ENCODE results near the gene NRXN2. TPM values are rescaled to one million over a fixed set of nuclear protein-coding genes. Genes with fewer than 3 reads are reported as not detected.
"Not testable (repeated sequence)": the region's sequence is repeated elsewhere in the genome, so short reads cannot be mapped to it uniquely, and the experiment has no call there.

The NRXN2 gene
- total RNA-seq, 8 experiments from 2014 or later = 0.51 to 120 (median 71.9) TPM

DNA sequence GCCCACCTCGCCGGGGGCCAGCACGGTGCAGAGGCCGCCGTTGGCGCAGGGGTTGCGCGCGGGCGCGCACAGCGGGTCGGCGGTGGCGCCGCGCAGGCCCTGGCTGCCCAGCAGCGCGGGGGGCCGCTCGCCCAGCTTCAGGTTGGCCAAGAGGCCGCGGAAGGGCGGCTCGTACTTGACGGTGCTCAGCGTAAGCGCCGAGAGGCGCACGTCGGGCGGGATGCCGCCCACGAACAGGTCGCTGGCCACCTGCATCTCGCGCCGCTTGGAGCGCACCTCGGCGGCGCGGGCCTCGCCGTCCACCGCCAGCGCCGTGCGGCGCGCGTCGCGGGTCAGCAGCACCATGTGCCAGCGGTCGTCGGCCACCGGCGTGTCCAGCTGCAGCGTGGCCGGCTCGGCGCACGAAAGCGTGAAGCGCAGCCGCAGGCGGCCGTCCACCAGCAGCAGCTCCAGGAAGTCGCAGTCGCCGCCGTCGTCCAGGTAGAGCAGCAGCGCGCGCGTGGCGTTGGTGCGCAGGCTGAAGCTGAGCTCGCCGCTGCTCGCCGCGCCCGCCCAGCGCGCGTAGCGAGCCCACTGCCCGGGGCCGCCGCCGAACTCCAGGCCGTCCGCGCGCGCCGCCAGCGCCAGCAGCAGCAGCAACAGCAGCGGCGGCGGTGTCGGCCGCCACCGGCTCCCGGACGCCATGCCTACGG lies 9.8 kb downstream of the NRXN2 start:
- Histone ChIP-seq H3K4me3 (peak overlapping the region in 4 of 5 donors; percentile 17 to 24 (median 20)), H3K27ac (peak overlapping the region in 1 of 2 donors; percentile 19), H3K4me1 (replicated peaks in 1 of 2) (peaks cover 70 to 84% of the 10 kb centered on the region in 2 donors)
- in situ Hi-C loops (cut with MboI; ENCODE audit: low pct_unique_long_range_greater_than_20kb in 2 of 9, low sequenced_read_pairs in 9 of 9, unreplicated experiment in 9 of 9) = no loop called here
- peak; percentile 31 to 83 (median 37) for ATAC-seq (replicated peaks in 6 of 8)
- WGBS, 10 experiments = no CpG with 5 or more reads among the region's 111 CpGs

DNA sequence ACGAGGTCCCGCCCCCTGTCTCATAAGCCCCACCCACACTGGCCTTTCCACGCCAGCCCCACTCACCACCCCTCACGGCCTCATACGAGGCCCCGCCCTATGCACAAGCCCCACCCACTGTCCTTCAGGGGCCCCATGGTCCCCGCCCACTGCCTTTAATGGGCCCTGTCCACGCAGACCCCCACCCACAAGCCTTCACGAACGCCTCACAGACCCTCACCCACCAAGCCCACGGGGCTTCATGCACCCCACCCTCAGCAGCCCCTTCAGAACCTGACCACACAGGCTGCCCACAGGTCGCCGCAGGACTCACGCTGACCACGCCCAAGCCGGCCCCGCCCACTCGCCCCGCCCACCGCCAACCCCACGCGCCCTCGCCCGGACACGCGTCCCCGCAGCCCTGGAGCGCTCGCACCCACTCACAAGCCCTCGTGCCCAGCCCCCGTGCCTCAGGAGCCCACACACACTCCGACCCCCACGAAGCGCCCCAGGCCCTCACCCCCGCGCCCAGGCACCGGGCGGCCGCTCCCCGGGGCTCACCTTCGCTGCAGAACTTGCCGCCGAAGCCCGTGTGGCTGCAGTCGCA lies 10.5 kb downstream of the NRXN2 start:
- ATAC-seq (replicated peaks in 6 of 8) = peak in 1 of 8 experiments; percentile 16
- H3K4me3 ChIP-seq = no peak overlapping the region
- no peak overlapping the region for H3K27ac ChIP-seq
- in situ Hi-C loops (cut with MboI; ENCODE audit: low pct_unique_long_range_greater_than_20kb in 2 of 9, low sequenced_read_pairs in 9 of 9, unreplicated experiment in 9 of 9) = no loop called here
- peaks cover 67 to 87% of the 10 kb centered on the region in 2 donors for H3K4me1 ChIP-seq (replicated peaks in 1 of 2)
- no CpG with 5 or more reads among the region's 45 CpGs for WGBS, 10 experiments

- no peak overlapping the region for H3K4me3 ChIP-seq
- 20 to 96% (median 93%) methylated on average over 1 to 5 of the region's 19 CpGs; no CpG with 5 or more reads in 7 of the 10 experiments for WGBS, 10 experiments
- in situ Hi-C loops (cut with MboI; ENCODE audit: low pct_unique_long_range_greater_than_20kb in 2 of 9, low sequenced_read_pairs in 9 of 9, unreplicated experiment in 9 of 9) = no loop called here
- no peak for ATAC-seq (replicated peaks in 6 of 8)
- H3K4me1 ChIP-seq (replicated peaks in 1 of 2) = peaks cover 61 to 81% of the 10 kb centered on the region in 2 donors
- no peak overlapping the region for H3K27ac ChIP-seq
Observed at GRCh38 chr11:64711956-64712362, 11.0 kb downstream of the NRXN2 start.

GRCh38 chr11:64711138-64711955 lies 11.7 kb downstream of the NRXN2 start:
- ATAC-seq (replicated peaks in 6 of 8) = peak in 5 of 8 experiments; percentile 15 to 47 (median 37)

DNA sequence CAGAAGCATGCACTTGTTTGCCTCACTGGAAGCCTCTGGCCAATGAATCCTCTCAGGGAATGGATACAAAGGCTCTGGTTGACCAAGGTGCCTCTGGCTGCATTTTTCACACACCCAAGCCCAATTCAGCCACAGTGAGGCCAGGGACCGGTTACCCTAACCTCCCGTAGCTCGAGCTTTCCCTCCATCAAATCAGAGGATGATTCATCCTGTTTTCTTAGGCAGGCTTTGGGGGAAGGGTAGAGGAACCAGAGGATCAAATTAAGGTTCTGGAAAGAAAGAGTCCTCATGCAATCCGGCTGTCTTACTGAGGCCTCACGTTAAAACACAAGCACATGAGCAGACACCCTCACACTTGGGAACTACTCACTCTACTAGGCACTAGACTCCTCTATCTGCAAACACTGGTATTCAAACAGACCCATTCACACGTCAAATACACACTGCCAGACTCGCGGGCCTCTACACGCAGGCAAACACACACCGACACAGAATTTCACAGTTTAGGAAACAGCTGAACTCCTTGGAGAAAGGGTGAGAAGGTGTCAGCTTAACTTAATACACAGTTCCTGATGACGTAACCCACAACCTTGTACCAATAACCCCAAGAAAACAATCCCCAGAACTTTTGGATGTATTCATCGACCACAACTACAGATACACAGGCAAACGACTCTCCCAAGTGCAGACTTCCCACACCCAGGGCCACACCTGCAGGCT lies 12.4 kb downstream of the NRXN2 start:
- ATAC-seq (replicated peaks in 6 of 8) = peak in 2 of 8 experiments; percentile 10 to 13
- WGBS, 10 experiments = 0 to 80% (median 58%) methylated on average over 1 to 12 of the region's 13 CpGs; no CpG with 5 or more reads in 3 of the 10 experiments
- Histone ChIP-seq H3K27ac (no peak overlapping the region), H3K4me3 (no peak overlapping the region), H3K4me1 (replicated peaks in 1 of 2) (peaks cover 48 to 68% of the 10 kb centered on the region in 2 donors)
- in situ Hi-C loops (cut with MboI; ENCODE audit: low pct_unique_long_range_greater_than_20kb in 2 of 9, low sequenced_read_pairs in 9 of 9, unreplicated experiment in 9 of 9) = no loop called here

More at GRCh38 chr11:64711138-64711955, 11.7 kb downstream of the NRXN2 start:
- 4 to 68% (median 25%) methylated on average over 4 to 10 of the region's 46 CpGs; no CpG with 5 or more reads in 6 of the 10 experiments for WGBS, 10 experiments
- Histone ChIP-seq H3K4me3 (no peak overlapping the region), H3K4me1 (replicated peaks in 1 of 2) (peaks cover 55 to 75% of the 10 kb centered on the region in 2 donors), H3K27ac (no peak overlapping the region)
- in situ Hi-C loops (cut with MboI; ENCODE audit: low pct_unique_long_range_greater_than_20kb in 2 of 9, low sequenced_read_pairs in 9 of 9, unreplicated experiment in 9 of 9) = no loop called here

GRCh38 chr11:64705501-64705900 lies 17.5 kb downstream of the NRXN2 start:
- ATAC-seq (replicated peaks in 6 of 8) = no peak
- H3K27ac ChIP-seq = no peak overlapping the region
- WGBS, 10 experiments = 0 to 100% (median 57%) methylated on average over 1 of the region's 2 CpGs; no CpG with 5 or more reads in 3 of the 10 experiments
- in situ Hi-C loops (cut with MboI; ENCODE audit: low pct_unique_long_range_greater_than_20kb in 2 of 9, low sequenced_read_pairs in 9 of 9, unreplicated experiment in 9 of 9) = no loop called here
- H3K4me1 ChIP-seq (replicated peaks in 1 of 2) = peaks cover 6 to 23% of the 10 kb centered on the region in 2 donors
- H3K4me3 ChIP-seq = no peak overlapping the region

DNA sequence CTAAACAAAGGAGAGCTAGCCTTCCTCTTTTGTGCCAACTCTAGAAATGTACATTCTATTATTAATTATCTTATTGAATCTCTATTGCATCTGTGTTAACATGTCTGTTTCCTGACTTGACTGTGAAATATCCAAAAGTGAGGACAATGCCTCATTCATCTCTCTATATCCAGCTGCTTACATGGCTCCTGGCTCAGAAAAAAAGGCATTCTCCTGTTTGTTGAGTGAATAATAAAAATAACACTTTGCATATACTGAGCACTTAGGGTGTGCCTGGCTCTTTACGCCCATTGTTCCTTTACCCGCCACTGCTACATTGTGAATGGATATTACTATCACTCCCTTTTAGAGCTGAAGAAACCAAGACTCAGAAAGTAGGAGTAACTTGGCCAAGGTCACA lies 19.9 kb downstream of the NRXN2 start:
- WGBS, 10 experiments = 0 to 100% (median 92%) methylated on average over 1 to 2 of the region's 2 CpGs; no CpG with 5 or more reads in 1 of the 10 experiments
- ATAC-seq (replicated peaks in 6 of 8) = no peak
- Histone ChIP-seq H3K4me1 (replicated peaks in 1 of 2) (peaks cover 2 to 13% of the 10 kb centered on the region in 2 donors), H3K4me3 (no peak overlapping the region), H3K27ac (no peak overlapping the region)
- in situ Hi-C loops (cut with MboI; ENCODE audit: low pct_unique_long_range_greater_than_20kb in 2 of 9, low sequenced_read_pairs in 9 of 9, unreplicated experiment in 9 of 9) = no loop called here

DNA sequence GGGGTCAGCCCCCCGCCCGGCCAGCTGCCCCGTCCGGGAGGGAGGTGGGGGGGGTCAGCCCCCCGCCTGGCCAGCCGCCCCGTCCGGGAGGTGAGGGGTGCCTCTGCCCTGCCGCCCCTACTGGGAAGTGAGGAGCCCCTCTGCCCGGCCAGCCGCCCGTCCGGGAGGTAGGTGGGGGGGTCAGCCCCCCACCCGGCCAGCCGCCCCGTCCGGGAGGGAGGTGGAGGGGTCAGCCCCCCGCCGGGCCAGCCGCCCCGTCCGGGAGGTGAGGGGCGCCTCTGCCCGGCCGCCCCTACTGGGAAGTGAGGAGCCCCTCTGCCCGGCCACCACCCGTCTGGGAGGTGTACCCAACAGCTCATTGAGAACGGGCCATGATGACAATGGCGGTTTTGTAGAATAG lies 21.0 kb downstream of the NRXN2 start:
- H3K4me1 ChIP-seq (replicated peaks in 1 of 2); ATAC-seq (replicated peaks in 6 of 8); H3K4me3 ChIP-seq; in situ Hi-C loops (cut with MboI; ENCODE audit: low pct_unique_long_range_greater_than_20kb in 2 of 9, low sequenced_read_pairs in 9 of 9, unreplicated experiment in 9 of 9); H3K27ac ChIP-seq: not testable (repeated sequence)
- WGBS, 10 experiments = no CpG with 5 or more reads among the region's 29 CpGs

- in situ Hi-C loops (cut with MboI; ENCODE audit: low pct_unique_long_range_greater_than_20kb in 2 of 9, low sequenced_read_pairs in 9 of 9, unreplicated experiment in 9 of 9) = no loop called here
- 22 to 89% methylated on average over 1 of the region's 1 CpG; no CpG with 5 or more reads in 8 of the 10 experiments for WGBS, 10 experiments
- H3K27ac ChIP-seq = no peak overlapping the region
- H3K4me1 ChIP-seq (replicated peaks in 1 of 2) = peaks cover 34 to 38% of the 10 kb centered on the region in 2 donors
- ATAC-seq (replicated peaks in 6 of 8) = no peak
- H3K4me3 ChIP-seq = no peak overlapping the region
Observed at GRCh38 chr11:64698427-64698826, 24.6 kb downstream of the NRXN2 start.

- Histone ChIP-seq H3K4me1 (replicated peaks in 1 of 2) (peaks cover 40 to 41% of the 10 kb centered on the region in 2 donors), H3K27ac (no peak overlapping the region), H3K4me3 (no peak overlapping the region)
- 20 to 78% (median 54%) methylated on average over 1 to 5 of the region's 7 CpGs; no CpG with 5 or more reads in 5 of the 10 experiments for WGBS, 10 experiments
- in situ Hi-C loops (cut with MboI; ENCODE audit: low pct_unique_long_range_greater_than_20kb in 2 of 9, low sequenced_read_pairs in 9 of 9, unreplicated experiment in 9 of 9) = no loop called here
- no peak for ATAC-seq (replicated peaks in 6 of 8)
Observed at GRCh38 chr11:64697663-64698375, 25.2 kb downstream of the NRXN2 start.

DNA sequence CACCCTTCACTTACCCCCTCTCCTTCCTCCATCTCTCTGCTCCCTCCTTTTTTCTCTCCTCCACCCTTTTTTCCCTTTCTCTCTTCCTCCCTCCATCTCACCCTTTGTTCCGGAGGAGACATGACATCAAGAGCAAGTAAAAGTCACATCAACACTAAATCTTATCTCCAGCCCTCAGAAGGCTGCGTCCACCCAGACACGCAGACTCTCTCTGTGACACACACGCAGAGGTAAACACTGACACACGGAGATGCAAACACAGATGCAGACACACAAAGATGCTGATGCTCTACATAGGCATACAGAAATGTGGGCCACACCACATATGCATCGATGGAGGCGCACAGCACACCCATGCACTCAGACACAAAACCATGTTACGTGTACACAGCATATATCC lies 27.0 kb downstream of the NRXN2 start:
- peak in 4 of 8 experiments; percentile 11 to 26 (median 19) for ATAC-seq (replicated peaks in 6 of 8)
- no peak overlapping the region for H3K4me3 ChIP-seq
- 53 to 100% (median 90%) methylated on average over 1 to 7 of the region's 8 CpGs; no CpG with 5 or more reads in 3 of the 10 experiments for WGBS, 10 experiments
- in situ Hi-C loops (cut with MboI; ENCODE audit: low pct_unique_long_range_greater_than_20kb in 2 of 9, low sequenced_read_pairs in 9 of 9, unreplicated experiment in 9 of 9) = no loop called here
- H3K4me1 ChIP-seq (replicated peaks in 1 of 2) = peaks cover 41 to 42% of the 10 kb centered on the region in 2 donors
- H3K27ac ChIP-seq = peak overlapping the region in 1 of 2 donors; percentile 60

GRCh38 chr11:64695548-64695947 lies 27.4 kb downstream of the NRXN2 start:
- in situ Hi-C loops (cut with MboI; ENCODE audit: low pct_unique_long_range_greater_than_20kb in 2 of 9, low sequenced_read_pairs in 9 of 9, unreplicated experiment in 9 of 9) = no loop called here
- no peak for ATAC-seq (replicated peaks in 6 of 8)
- 0 to 100% methylated on average over 1 to 3 of the region's 5 CpGs; no CpG with 5 or more reads in 8 of the 10 experiments for WGBS, 10 experiments
- no peak overlapping the region for H3K4me3 ChIP-seq
- H3K4me1 ChIP-seq (replicated peaks in 1 of 2) = peaks cover 39 to 42% of the 10 kb centered on the region in 2 donors
- H3K27ac ChIP-seq = peak overlapping the region in 1 of 2 donors; percentile 60
